HG02885 (cell line): ENCODE measurements around the gene TACR2.
A peak's percentile ranks its signal among the peaks of the same experiment; 100 is the strongest.

Source experiments
- ATAC-seq: cut with Tn5 transposase; IDR thresholded peaks from one replicate; pipeline ENCODE4 v1.9.1; 2021; ENCODE audit warnings: mild to moderate bottlenecking; ENCODE audit not compliant: unreplicated experiment, poor library complexity

Gene TACR2

GRCh38 chr10:69416695-69417094 lies at the start of gene TACR2:
Gene TACR2 (minus strand): TSS chr10:69416918. CDS start chr10:69416323, 595 bp downstream.
- no peak for ATAC-seq

GRCh38 chr10:69466158-69466490 lies 49.4 kb upstream of the TACR2 start:
- no peak for ATAC-seq

DNA sequence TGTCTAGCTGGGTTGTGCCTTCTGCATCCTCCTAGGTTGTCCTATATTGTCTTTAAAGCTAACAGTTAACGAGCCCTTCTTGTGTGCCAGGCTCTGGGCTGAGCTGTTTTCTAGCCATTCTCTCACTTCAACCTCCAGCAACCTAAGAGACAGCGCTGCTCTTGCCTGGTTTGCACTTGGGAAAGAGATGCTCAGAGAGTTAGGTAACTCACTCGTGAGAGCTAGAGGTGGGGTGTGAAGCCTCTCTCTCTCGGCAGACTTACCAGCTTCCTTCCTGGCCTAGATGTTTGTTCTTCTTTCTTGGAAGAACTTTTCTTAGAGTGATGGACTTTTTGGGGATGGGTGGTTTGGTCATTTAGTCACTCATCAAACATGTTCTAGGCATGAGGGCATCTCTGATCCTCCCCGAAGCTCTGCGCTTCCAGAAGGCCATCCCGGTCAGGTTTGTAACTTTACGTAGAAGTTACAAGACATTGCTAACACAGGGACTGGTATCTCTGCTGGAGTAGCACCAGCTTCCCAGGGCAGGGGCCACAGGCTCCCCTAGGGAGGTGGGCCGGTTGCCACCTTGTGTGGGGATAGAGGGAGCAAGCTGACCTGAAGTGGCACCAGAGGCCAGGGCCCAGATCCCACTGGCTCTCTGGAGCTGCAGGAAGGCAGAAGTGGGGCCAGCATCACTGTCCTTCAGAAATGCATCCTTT lies 48.9 kb upstream of the TACR2 start:
- no peak for ATAC-seq

DNA sequence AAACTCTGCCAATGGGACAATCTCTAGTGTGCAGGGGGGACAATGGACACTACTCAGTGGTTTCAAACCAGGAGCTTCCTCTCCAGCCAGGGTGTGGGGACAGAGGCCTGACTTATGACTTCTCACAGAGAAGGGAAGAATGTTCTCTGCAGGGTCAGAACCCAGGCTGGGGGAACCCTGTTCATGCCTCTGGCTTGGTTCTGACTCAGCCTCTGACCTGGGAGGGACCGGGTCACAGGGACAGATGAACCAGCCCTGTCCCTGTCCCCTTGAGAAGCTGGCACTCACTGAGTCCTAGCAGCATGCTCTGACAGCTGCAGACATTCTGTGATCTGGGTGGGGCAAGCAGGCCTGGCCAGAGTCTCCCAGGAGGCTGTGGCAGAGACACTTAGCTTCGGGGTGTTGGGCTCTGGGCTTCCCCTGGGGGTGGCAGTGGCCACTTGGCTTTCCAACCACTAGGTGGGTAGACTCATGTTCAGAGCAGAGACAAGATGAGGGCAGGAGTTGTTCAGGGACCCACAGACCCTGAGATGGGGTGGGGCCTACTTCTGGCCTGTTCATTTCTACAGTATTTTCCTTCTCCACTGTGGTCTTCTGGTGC lies 48.2 kb upstream of the TACR2 start:
- no peak for ATAC-seq

DNA sequence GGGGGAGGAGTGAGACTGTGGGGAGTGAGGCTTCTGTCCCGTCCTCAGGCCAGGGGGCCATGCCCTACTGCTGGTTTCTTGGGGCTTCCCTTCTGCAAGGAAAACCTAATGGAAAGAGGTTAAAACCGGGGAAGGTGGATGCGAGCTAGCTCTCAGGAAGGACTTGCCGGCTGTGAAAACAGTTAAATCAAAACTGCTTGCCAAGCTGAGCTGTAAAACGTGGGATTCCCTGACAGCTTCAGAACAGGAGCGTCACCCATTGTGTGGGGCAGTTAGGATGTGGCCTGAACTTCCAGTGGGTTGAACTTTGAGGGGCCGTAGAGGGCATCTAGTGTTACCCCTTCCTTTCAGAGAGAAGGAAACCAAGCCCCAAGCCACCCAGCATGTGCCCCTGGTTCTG lies 47.7 kb upstream of the TACR2 start:
- ATAC-seq, result no peak

GRCh38 chr10:69463886-69464285 lies 47.2 kb upstream of the TACR2 start:
- no peak for ATAC-seq

GRCh38 chr10:69461243-69462025 lies 44.7 kb upstream of the TACR2 start:
- no peak for ATAC-seq

DNA sequence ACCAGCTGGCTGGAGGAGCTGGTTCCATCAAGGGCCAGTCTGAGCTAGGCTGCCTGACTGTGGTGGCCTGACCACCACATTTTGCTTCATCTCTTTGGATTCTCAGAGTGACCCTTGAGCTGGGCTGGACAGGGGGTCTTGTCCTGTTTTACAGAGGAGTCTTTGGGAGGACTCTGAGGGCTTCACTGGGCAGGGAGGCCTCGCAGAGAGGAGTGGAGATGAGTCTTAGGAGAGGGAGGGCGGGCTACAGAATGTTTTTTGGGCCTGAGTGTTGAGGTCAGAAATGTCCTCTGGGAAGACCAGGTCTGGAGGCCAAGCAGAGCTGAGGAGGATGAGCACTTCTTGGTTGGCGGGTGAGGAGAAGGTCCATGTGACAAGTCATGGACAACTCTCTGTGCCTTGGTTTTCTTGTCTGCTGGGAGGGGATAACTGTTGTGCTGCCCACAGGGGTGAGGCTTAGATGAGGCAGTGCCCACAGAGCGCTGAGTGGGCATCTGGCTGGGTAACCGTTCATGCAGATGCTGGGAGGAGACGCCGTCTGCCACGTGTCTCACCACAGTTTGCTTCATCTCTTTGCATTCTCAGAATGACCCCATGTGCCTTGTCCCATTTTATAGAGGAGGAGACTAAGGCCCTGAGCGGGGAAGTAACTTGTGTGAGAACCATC lies 44.0 kb upstream of the TACR2 start:
- ATAC-seq, result no peak

- ATAC-seq, result no peak
Measured at GRCh38 chr10:69459893-69460575, 43.3 kb upstream of the TACR2 start.

- ATAC-seq, result no peak
Measured at GRCh38 chr10:69459101-69459790, 42.5 kb upstream of the TACR2 start.

DNA sequence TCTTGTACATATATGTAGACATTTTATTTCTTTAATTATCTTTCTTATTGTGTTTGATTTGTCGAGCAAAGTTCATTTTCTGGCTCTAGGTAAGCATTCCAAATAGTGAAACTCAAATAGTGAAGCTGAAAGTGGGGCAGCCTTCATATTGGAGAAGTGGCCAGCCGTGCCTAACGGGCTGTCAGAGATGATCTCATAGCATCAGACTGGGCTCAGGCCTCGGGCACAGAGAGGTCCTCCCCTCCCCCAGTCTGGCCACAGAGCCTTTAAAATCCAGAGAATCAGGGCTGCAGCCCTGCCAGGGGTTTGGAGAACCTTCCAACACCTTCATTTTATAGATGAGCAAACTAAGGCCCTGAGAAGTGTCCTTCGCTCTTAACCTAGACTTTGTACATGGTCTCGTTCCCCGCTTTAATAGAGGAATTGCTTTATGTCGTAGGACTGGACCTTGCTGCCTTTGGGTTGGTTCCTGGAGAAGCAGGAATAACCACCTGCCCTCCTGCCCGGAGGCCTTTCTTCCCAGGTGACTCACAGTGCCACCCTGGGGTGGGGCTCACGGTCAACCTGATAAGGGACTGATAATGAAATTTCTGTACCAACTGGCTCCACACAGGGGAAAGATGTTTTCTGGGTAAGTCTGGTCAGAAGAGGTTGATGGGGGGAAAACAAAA lies 41.8 kb upstream of the TACR2 start:
- no peak for ATAC-seq

DNA sequence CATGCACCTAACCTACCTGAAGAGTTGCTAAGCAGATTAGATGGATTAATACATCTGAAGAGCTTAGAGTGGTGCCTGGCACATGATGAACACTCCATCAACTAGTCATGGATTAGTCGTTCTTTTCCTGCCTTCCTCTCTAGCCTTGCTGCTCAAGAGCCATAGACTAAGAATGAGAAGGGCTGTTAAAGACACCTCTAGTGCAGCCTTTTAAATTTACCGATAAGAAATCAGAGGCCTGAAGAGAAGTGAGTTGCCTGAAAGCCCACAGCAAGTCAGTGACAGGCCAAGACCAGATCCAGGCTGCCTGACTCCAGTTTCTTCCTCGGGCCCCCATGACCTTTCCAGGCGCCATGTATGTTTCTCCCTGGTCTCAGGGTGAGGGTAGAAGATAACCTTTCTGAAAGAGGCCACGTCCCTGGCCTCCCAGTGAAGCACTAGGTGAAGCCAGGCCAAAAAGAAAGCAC lies 41.1 kb upstream of the TACR2 start:
- no peak for ATAC-seq

- ATAC-seq, result no peak
Measured at GRCh38 chr10:69456880-69457693, 40.4 kb upstream of the TACR2 start.

DNA sequence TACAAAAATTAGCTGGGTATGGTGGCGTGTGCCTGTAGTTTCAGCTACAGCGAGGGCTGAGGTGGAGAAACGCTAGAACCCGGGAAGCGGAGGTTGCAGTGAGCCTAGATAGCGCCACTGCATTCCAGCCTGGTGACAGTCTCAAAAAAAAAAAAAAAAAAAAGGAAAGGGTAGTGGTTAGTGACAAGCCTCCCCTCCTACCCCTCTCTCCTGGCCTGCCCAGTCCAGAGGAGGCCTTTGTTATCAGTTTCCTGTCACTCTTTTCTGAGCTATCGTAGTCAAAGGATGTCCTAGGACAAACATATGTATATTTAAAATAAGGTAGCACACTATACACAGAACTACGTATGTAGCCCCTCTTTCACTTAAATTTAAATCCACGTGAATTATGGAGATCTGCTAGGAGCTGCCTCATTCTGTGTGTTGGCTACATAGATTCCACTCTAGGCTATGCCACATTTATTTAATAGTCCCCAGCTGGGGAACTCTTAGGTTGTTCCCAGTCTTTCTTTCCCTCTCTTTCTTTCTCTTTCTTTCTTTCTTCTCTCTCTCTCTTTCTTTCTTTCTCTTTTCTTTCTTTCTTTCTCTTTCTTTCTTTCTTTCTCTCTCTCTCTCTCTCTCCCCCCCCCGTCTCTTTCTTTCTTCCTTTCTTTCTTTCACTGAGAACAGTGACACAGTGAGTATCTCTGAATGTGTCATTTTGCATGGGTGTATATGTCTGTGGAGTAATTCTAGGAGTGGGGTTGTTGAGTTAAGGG lies 38.5 kb upstream of the TACR2 start:
- ATAC-seq, result no peak

DNA sequence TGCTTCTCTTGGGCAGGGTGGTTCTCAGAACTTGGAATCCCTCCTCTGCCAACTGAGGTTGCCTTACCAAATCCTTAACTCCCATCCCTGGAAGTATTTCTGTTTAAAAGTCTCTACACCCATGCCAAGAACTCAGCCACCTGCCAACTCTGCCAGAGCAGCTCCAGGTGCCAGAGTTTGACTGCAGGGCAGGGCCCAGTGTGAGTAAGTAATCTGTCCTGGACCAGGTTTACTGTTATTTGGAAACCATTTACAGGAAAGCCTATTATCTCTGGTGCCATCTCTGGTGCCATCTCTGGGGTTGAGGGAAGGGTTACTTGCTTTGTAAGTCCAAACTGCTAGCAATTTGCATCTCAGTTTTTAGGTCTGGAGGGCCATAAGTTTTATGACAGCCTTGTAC lies 37.1 kb upstream of the TACR2 start:
- ATAC-seq, result no peak

DNA sequence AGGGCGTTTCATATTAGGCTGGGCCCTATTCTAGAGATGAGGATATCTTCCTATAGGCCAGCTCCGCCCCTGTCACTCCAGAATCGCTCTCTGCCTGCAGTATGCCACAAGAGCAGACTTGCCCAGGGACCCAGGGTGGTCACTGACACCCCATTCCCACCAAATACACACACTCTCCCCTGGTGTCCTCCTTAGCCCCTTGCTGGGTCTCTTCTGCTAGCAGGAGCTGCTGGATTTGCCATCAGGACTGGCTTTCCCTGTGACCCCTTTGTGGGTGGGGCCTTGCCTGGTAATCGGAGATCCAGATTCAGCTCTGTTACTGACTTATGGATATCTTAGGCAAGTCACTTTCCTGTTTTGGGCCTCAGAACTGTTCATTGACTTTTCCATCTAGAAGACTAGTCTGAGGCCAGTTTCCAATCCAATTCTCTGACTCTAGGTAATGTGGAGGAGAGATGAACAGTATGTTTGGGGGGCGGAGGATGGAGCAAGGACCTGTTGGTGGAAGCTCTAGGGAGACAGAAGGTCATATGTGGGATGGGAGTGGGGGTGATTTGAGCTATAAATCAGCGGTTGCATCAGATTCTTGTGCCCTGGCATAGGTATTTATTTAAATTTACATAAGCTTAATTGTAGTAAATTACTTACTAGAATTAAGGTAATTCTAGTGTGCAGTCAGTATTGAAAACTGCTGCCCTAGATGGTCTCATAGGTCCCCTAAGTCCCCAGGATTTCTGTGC lies 36.1 kb upstream of the TACR2 start:
- no peak for ATAC-seq

DNA sequence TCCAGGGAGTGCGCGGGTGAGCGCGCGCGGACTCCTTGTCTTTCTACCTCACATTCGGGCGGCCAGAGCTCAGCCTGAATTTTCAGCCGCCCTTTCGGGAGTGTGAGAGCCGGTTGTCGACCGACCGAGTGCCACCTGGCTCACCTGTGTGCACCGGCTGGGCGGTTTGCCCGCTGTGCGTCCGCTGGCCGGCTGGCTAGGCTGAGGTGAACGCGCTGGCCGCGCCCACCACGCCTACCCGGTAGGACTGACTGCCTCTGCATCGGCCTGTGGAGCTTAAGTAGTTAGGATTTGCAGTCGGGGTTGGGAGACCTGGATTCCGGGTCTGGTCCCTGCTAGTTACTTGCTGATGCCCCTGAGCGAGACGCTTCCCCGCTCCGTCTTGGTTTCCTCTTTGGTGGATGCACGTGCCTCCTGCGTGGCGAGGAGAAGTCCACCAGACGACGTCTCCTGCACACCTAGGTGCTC lies 35.1 kb upstream of the TACR2 start:
- ATAC-seq, result peak; percentile 7
